GM18909 (cell line): ENCODE data around the gene DCBLD1.

ENCODE experiments used
- ATAC-seq: cut with Tn5 transposase; IDR thresholded peaks from one replicate; pipeline ENCODE4 v1.9.1; 2021; ENCODE audit warnings: mild to moderate bottlenecking; ENCODE audit not compliant: unreplicated experiment, poor library complexity

DCBLD1 gene

GRCh38 chr6:117469356-117469755 is 13.1 kb upstream of the DCBLD1 start:
- ATAC-seq, result no peak

GRCh38 chr6:117469791-117470190 is 12.7 kb upstream of the DCBLD1 start:
- no peak for ATAC-seq

GRCh38 chr6:117472667-117473066 is 9.8 kb upstream of the DCBLD1 start:
- ATAC-seq, result no peak

- ATAC-seq, result no peak
Observed at GRCh38 chr6:117473401-117473800, 9.1 kb upstream of the DCBLD1 start.

GRCh38 chr6:117477988-117478852 is 4.3 kb upstream of the DCBLD1 start:
- peak; percentile 30 for ATAC-seq

- ATAC-seq, result no peak
Observed at GRCh38 chr6:117478853-117479231, 3.6 kb upstream of the DCBLD1 start.

GRCh38 chr6:117480651-117481050 is 1.8 kb upstream of the DCBLD1 start:
- ATAC-seq, result no peak

- ATAC-seq, result no peak
Observed at GRCh38 chr6:117481278-117481925, 1.1 kb upstream of the DCBLD1 start.

- ATAC-seq, result no peak
Observed at GRCh38 chr6:117481926-117482239, 591 bp upstream of the DCBLD1 start.

GRCh38 chr6:117483004-117483644 is 650 bp downstream of the DCBLD1 start:
- peak; percentile 12 for ATAC-seq

GRCh38 chr6:117483645-117484016 is 1.2 kb downstream of the DCBLD1 start:
- no peak for ATAC-seq

GRCh38 chr6:117484052-117484646 is 1.7 kb downstream of the DCBLD1 start:
- ATAC-seq, result no peak

- ATAC-seq, result no peak
Observed at GRCh38 chr6:117485433-117485832, 3.0 kb downstream of the DCBLD1 start.

- no peak for ATAC-seq
Observed at GRCh38 chr6:117487821-117488220, 5.3 kb downstream of the DCBLD1 start.

GRCh38 chr6:117489003-117489402 is 6.5 kb downstream of the DCBLD1 start:
- no peak for ATAC-seq

- no peak for ATAC-seq
Observed at GRCh38 chr6:117491916-117492315, 9.4 kb downstream of the DCBLD1 start.

GRCh38 chr6:117493470-117493869 is 11.0 kb downstream of the DCBLD1 start:
- ATAC-seq, result no peak

- ATAC-seq, result no peak
Observed at GRCh38 chr6:117494283-117494682, 11.8 kb downstream of the DCBLD1 start.

GRCh38 chr6:117494694-117495318 is 12.3 kb downstream of the DCBLD1 start:
- ATAC-seq, result no peak

- no peak for ATAC-seq
Observed at GRCh38 chr6:117495425-117495824, 13.0 kb downstream of the DCBLD1 start.

GRCh38 chr6:117495869-117496268 is 13.4 kb downstream of the DCBLD1 start:
- ATAC-seq, result no peak
